Heart right ventricle (tissue), 16 donors: ENCODE measurements around the gene ZNF148. TPM values are rescaled to one million over a fixed set of nuclear protein-coding genes. Genes with fewer than 3 reads are reported as not detected.

Experiments
- ATAC-seq, 8 donors: fragments of 200-7000 bp; cut with Tn5 transposase; one replicate each; pipeline ENCODE4 v1.9.1; 2020; ENCODE audit warnings: mild to moderate bottlenecking in 8 of 8, moderate library complexity in 8 of 8, moderate number of reproducible peaks in 1 of 8
- DNase-seq, 2 donors: peaks; one replicate each; pipeline ENCODE4 v3.0.0-alpha.2; 2020
- H3K27ac ChIP-seq, 10 donors: fragments of 200-600 bp; sonication (generic) in 2 of 10; one replicate each; pipeline versions ENCODE4 v1.5.0 to v1.8.0; 2020 to 2022; ENCODE audit warnings: mild to moderate bottlenecking in 3 of 10
- H3K27me3 ChIP-seq, 7 donors: fragments of 200-600 bp; one replicate each; pipeline ENCODE4 v1.8.0; 2021 to 2022; ENCODE audit warnings: mild to moderate bottlenecking in 2 of 7
- H3K36me3 ChIP-seq, 9 donors: fragments of 200-600 bp; sonication (generic) in 1 of 9; one replicate each; pipeline versions ENCODE4 v1.5.0 to v1.8.0; 2020 to 2022; ENCODE audit warnings: mild to moderate bottlenecking in 2 of 9
- H3K4me1 ChIP-seq, 9 donors: fragments of 200-600 bp; sonication (generic) in 1 of 9; one replicate each; pipeline versions ENCODE4 v1.5.0 to v1.8.0; 2020 to 2022; ENCODE audit warnings: mild to moderate bottlenecking in 4 of 9
- H3K4me3 ChIP-seq, 10 donors: fragments of 200-600 bp; sonication (generic) in 2 of 10; one replicate each; pipeline versions ENCODE4 v1.5.0 to v1.8.0; 2020 to 2022; ENCODE audit warnings: mild to moderate bottlenecking in 7 of 10, moderate library complexity in 2 of 10
- H3K9me3 ChIP-seq, 11 donors: fragments of 200-600 bp in 10 of 11; sonication (generic) in 2 of 11; one replicate each; pipeline versions ENCODE4 v1.5.0 to v1.8.0; 2013 to 2022; ENCODE audit warnings: mild to moderate bottlenecking in 2 of 11, control low read depth in 1 of 11, moderate library complexity in 1 of 11
- WGBS, 2 donors: extraction: QIAGEN DNeasy Blood & Tissue Kit; methylation state at CpG; one replicate each; pipeline ENCODE4 v1.1.7; 2013; ENCODE audit warnings: inconsistent platforms in 1 of 2; 5-methylcytosine and 5-hydroxymethylcytosine counted together
- intact Hi-C, 10 donors: fragments of 100-400 bp; cut with DNase I; formaldehyde crosslinking; loops; one replicate each; pipeline versions ENCODE4 v1.11.1 to v1.14.2; 2022
- polyA plus RNA-seq, 2 donors: library from polyadenylated mRNA; stranded (reverse); fragments of 200-250 nt; gene quantifications; one replicate each; pipeline ENCODE4 v1.2.3, GENCODE V29; 2013
- total RNA-seq, 10 donors: library from RNA; stranded (reverse); fragmentation: NEBNext Ultra II Directional in 3 of 10; extraction: Animal tissue kit (Norgen Biotek cat#: 25700) in 3 of 10; gene quantifications; one replicate each; pipeline versions ENCODE4 v1.2.1 to v1.2.4, GENCODE V29; 2021 to 2023
- TF ChIP-seq, protein P1 (sequence below), 9 donors: fragments of 200-600 bp; sonication (generic) in 2 of 9; IDR thresholded peaks; one replicate each; pipeline versions ENCODE4 v1.5.0 to v1.8.0; 2021 to 2022; ENCODE audit warnings: antibody characterized with exemption in 9 of 9, mild to moderate bottlenecking in 5 of 9, moderate library complexity in 1 of 9
- donor health status: Arrhythmogenic right ventricular cardiomyopathy.
- donor health status: ischemic (EF 13 %, LVEDD 7.1; RV severe dilation, severe dysfunction).
- donor health status: healthy with polysubstance abuse.
- donor health status: DM: no; HTN: yes; CAD: no.
- donor health status: DM: no; HTN: no; CAD: no.
- donor health status: ischemic (EF 25% LVEDD 6.9; RV normal size, moderate dysfunction).
- donor health status: ischemic (EF 25% LVEDD 5.7; RV mildly dilated, moderate dysfunction).
- donor health status: healthy.
- donor health status: DM: yes; HTN: yes; CAD: no.
- donor health status: Ischemic cardiomyopathy.
- donor health status: ischemic (EF 35%, LVEDD 5.7; RV mildly dilated, moderate dysfunction).
- donor health status: nonischemic (EF 11% LVEDD 7.7; RV severe dilation, severe dysfunction).
- donor health status: DM: yes; HTN: yes; CAD: no.
- donor health status: PGD.
- donor health status: ischemic (EF 29% LVEDD 5.4; RV normal size, mild dysfunction).
- donor health status: nonischemic (EF 23%, LVEDD 6.1; RV moderate dilation, normal function).

The ZNF148 gene
- total and polyA plus RNA-seq, 12 donors, result 2.9 to 59.6 (median 44.7) TPM

DNA sequence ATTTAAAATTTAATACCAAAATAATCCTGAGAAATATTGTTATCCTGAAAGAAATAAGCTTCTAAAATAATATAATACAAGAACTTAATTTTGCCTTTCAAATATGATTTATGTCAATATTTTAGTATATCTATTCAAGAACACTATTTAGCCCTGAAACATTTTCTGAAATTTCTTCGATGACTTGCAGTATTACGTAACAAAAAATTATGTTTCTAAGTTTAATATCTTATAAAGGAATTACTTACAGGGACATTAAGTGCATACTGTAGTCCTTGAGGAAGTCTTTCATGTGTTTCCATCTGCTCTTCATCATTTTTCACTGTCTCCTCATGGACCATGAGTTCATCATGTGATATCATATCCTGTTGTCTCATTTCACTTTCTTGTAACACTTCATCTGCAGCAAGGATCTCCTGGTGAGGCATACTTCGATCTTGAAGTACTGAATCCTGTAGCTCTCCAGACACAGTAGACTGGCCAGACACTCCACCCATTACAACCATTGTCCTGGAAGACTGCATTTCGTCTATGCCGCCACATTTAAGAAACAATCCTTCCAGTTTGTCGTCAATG lies 62.0 kb downstream of the ZNF148 start:
- TF ChIP-seq, protein P1, sequence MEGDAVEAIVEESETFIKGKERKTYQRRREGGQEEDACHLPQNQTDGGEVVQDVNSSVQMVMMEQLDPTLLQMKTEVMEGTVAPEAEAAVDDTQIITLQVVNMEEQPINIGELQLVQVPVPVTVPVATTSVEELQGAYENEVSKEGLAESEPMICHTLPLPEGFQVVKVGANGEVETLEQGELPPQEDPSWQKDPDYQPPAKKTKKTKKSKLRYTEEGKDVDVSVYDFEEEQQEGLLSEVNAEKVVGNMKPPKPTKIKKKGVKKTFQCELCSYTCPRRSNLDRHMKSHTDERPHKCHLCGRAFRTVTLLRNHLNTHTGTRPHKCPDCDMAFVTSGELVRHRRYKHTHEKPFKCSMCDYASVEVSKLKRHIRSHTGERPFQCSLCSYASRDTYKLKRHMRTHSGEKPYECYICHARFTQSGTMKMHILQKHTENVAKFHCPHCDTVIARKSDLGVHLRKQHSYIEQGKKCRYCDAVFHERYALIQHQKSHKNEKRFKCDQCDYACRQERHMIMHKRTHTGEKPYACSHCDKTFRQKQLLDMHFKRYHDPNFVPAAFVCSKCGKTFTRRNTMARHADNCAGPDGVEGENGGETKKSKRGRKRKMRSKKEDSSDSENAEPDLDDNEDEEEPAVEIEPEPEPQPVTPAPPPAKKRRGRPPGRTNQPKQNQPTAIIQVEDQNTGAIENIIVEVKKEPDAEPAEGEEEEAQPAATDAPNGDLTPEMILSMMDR (IDR thresholded peaks at IDR 0.05), result no peak
- DNase-seq (no peak), ATAC-seq (no peak)
- intact Hi-C loops, result no loop called here
- peaks cover 0 to 62% (median 7%) of the 10 kb centered on the region in 9 donors for H3K36me3 ChIP-seq
- no peaks in the 10 kb centered on the region for H3K27me3 ChIP-seq
- H3K4me3 ChIP-seq, result no peak overlapping the region
- H3K4me1 ChIP-seq, result peaks cover 0 to 37% (median 0%) of the 10 kb centered on the region in 9 donors
- 89 to 92% methylated on average over 6 of the region's 6 CpGs for WGBS, 2 donors
- H3K27ac ChIP-seq, result no peak overlapping the region
- H3K9me3 ChIP-seq, result peaks cover 0 to 5% (median 0%) of the 10 kb centered on the region in 11 donors

DNA sequence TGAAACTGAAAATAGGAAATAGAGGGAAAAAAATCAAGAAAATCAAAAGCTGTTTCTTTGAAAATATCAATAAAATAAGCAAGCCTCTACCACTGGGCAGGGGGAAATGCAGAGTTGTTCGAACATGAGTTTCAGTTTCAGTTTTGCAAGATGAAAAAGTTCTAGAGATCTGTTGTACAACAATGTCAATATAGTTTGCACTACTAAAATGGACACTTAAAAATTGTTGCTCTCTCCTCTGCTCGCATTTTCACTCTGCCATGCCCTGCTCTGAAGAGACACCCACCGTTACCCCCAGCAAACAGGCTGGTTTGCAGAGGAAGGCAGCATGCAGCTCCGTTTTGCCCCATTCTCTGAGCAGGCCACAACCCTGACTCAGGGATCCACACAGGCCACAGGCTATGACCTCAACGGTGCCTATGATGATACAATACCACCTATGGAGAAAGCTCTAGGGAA lies 64.5 kb downstream of the ZNF148 start:
- Histone ChIP-seq H3K9me3 (peaks cover 0 to 5% (median 0%) of the 10 kb centered on the region in 11 donors), H3K27me3 (no peaks in the 10 kb centered on the region), H3K4me1 (peaks cover 0 to 21% (median 0%) of the 10 kb centered on the region in 9 donors), H3K4me3 (peak overlapping the region in 8 of 10 donors; percentile 13 to 41 (median 34)), H3K27ac (peak overlapping the region in 5 of 10 donors; percentile 11 to 60 (median 27)), H3K36me3 (peaks cover 0 to 63% (median 7%) of the 10 kb centered on the region in 9 donors)
- intact Hi-C loops, result no loop called here
- TF ChIP-seq, protein P1 (IDR thresholded peaks at IDR 0.05), result no peak
- WGBS, 2 donors, result 52 to 65% methylated on average over 5 of the region's 5 CpGs
- ATAC-seq, result peak in 3 of 8 donors; percentile 48 to 63 (median 55)
- no peak for DNase-seq

DNA sequence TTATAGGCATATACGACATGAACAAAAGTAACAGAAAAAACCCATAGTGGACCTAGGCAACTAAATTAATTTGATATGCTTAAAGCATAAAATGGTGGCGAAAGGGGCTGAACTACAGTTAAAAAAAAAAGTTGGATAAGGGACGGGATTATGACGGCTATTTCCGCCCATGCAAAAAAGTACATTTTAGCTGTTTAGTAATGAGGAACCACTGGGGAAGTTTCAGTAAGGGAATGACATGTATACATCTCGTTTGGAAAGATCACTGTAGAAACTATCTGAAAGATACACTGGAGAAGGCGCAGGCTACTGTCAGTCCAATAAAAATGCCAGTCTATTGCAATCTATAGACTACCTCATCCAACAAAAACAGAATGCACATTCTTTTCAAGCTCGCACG lies 65.6 kb downstream of the ZNF148 start:
- no peak for DNase-seq
- H3K9me3 ChIP-seq, result peaks cover 0 to 5% (median 0%) of the 10 kb centered on the region in 11 donors
- 83 to 85% methylated on average over 9 of the region's 9 CpGs for WGBS, 2 donors
- no peak for ATAC-seq
- H3K36me3 ChIP-seq, result peaks cover 0 to 56% (median 7%) of the 10 kb centered on the region in 9 donors
- H3K4me3 ChIP-seq, result no peak overlapping the region
- intact Hi-C loops, result loop anchor here in 1 of 10 donors (10.0 kb wide), 1 partner anchor 295 kb away; no protein-coding TSS in a partner anchor
- H3K4me1 ChIP-seq, result peaks cover 0 to 21% (median 0%) of the 10 kb centered on the region in 9 donors
- no peaks in the 10 kb centered on the region for H3K27me3 ChIP-seq
- no peak overlapping the region for H3K27ac ChIP-seq
- TF ChIP-seq, protein P1 (IDR thresholded peaks at IDR 0.05), result no peak

DNA sequence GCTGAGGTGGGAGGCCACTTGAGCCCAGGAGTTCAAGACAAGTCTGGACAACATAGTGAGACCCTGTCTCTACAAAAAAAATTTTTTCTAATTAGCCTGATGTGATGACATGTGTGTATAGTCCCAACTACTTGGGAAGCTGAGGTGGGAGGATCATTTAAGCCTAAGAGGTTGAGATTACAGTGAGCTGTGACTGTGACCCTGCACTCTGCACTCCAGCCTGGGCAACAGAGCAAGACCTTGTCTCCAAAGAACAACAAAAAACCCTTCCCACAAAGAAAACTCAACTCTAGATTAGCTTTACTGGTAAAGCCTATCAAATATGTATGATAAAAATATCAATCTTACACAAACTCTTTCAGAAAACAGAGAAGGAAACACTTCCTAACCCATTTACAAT lies 68.5 kb downstream of the ZNF148 start:
- no peak overlapping the region for H3K4me3 ChIP-seq
- no peaks in the 10 kb centered on the region for H3K27me3 ChIP-seq
- no peak for DNase-seq
- intact Hi-C loops, result loop anchor here in 1 of 10 donors (10.0 kb wide), 1 partner anchor 292 kb away; no protein-coding TSS in a partner anchor
- no peak for ATAC-seq
- peaks cover 0 to 30% (median 0%) of the 10 kb centered on the region in 9 donors for H3K36me3 ChIP-seq
- no peak overlapping the region for H3K27ac ChIP-seq
- H3K4me1 ChIP-seq, result peaks cover 0 to 19% (median 3%) of the 10 kb centered on the region in 9 donors
- TF ChIP-seq, protein P1 (IDR thresholded peaks at IDR 0.05), result no peak
- H3K9me3 ChIP-seq, result peaks cover 0 to 5% (median 0%) of the 10 kb centered on the region in 11 donors
